NCI-H446 treated with DMSO at 0.1 percent for 48 hours (cell line): ENCODE results near the gene NIPBL.
"Not testable (repeated sequence)": the region's sequence is repeated elsewhere in the genome, so short reads cannot be mapped to it uniquely, and the experiment has no call there.

Experiments
- DNase-seq: peaks from one replicate; lab custom pipeline; 2025; lab: John Stamatoyannopoulos, UW

NIPBL gene

GRCh38 chr5:37088009-37088408 lies 211.4 kb downstream of the NIPBL start:
- no peak for DNase-seq

GRCh38 chr5:37090123-37090726 lies 213.7 kb downstream of the NIPBL start:
- no peak for DNase-seq

- no peak for DNase-seq
These were observed 214.2 kb downstream of the NIPBL start for GRCh38 chr5:37090781-37091180.

- DNase-seq = not testable (repeated sequence)
These were observed 217.2 kb downstream of the NIPBL start for GRCh38 chr5:37093795-37094194.

- not testable (repeated sequence) for DNase-seq
These were observed 222.7 kb downstream of the NIPBL start for GRCh38 chr5:37099267-37099666.

- DNase-seq = no peak
These were observed 226.7 kb downstream of the NIPBL start for GRCh38 chr5:37103302-37103701.

- DNase-seq = no peak
These were observed 232.8 kb downstream of the NIPBL start for GRCh38 chr5:37109338-37109737.

- no peak for DNase-seq
These were observed 233.6 kb downstream of the NIPBL start for GRCh38 chr5:37110135-37110534.

- DNase-seq = no peak
These were observed 235.1 kb downstream of the NIPBL start for GRCh38 chr5:37111426-37112382.

- DNase-seq = no peak
These were observed 235.9 kb downstream of the NIPBL start for GRCh38 chr5:37112383-37112991.
